ENCODE results near the gene AHCYL2.

- TF ChIP-seq EZH2 (IDR thresholded peaks at IDR 0.05): no peak
- no peak for TF ChIP-seq CTCF (IDR thresholded peaks at IDR 0.05)
- TF ChIP-seq EZH2phosphoT487 (IDR thresholded peaks at IDR 0.05): no peak
Observed at GRCh38 chr7:129439963-129440625, 215.3 kb downstream of the AHCYL2 start.
